ENCODE measurements around the gene UPK1A. TPM values are rescaled to one million over a fixed set of nuclear protein-coding genes. Genes with fewer than 3 reads are reported as not detected.

Gene UPK1A
- total and polyA plus RNA-seq, 2 of the 8 experiments (the other 6 are each of a cell fraction or from before 2014, with no cell fraction given), result 0.56 to 9.9 TPM

GRCh38 chr19:35629332-35629633 lies 37.0 kb upstream of the UPK1A start:
- no peak for FAIRE-seq

More at GRCh38 chr19:35629332-35629633, 37.0 kb upstream of the UPK1A start:
- H3K4me2 ChIP-seq (ENCODE audit: insufficient read depth in 1 of 2, low read depth in 2 of 2, low read length in 2 of 2), result peak overlapping the region; percentile 85 to 99
- H3K27ac ChIP-seq (ENCODE audit: low read depth, low read length), result peak overlapping the region; percentile 44
- no peak overlapping the region for H4K5ac ChIP-seq (ENCODE audit: insufficient read length, low read depth, low read length)
- H3K9ac ChIP-seq (replicated peaks in 1 of 4; ENCODE audit: extremely low read depth in 1 of 4, low read depth in 3 of 4, low read length in 3 of 4), result peak overlapping the region; percentile 69 to 82 (median 72)
- H3K36me3 ChIP-seq (ENCODE audit: control insufficient read depth in 2 of 4, insufficient read depth in 4 of 4, low read length in 3 of 4), result peaks cover 12 to 34% (median 24%) of the 10 kb centered on the region in 4 experiments
- peaks cover 0 to 4% (median 3%) of the 10 kb centered on the region in 4 experiments; a peak in 2 of 7 replicates for H3K4me1 ChIP-seq (replicated peaks in 1 of 4; ENCODE audit: control insufficient read depth in 3 of 4, insufficient read depth in 4 of 4, low read length in 3 of 4)
- no peak overlapping the region for H3K14ac ChIP-seq (ENCODE audit: insufficient read length)
- no peak overlapping the region for H3K18ac ChIP-seq (ENCODE audit: extremely low read depth, low read length)
- ChIA-PET CTCF (ENCODE audit: partially characterized antibody) (interaction anchor here (1.3 to 1.7 kb wide), 2 partner anchors 14 to 74 kb away, joined by 3 to 4 read pairs; no protein-coding TSS in a partner anchor), POLR2A (ENCODE audit: partially characterized antibody) (interaction anchor here (0.9 to 1.3 kb wide), 3 partner anchors 9 to 120 kb away, joined by 3 to 8 read pairs (median 4); no protein-coding TSS in a partner anchor)
- no peak overlapping the region for H3K23ac ChIP-seq (ENCODE audit: insufficient read length)
- H2AK5ac ChIP-seq (ENCODE audit: low read depth, low read length), result no peak overlapping the region
- no peak overlapping the region for H2BK12ac ChIP-seq (ENCODE audit: low read depth, low read length)
- no peak overlapping the region for H2BK20ac ChIP-seq (ENCODE audit: low read length)
- no peaks in the 10 kb centered on the region for H3K9me3 ChIP-seq (ENCODE audit: insufficient read depth in 2 of 2, low read depth in 1 of 2, low read length in 1 of 2)
- H3K79me1 ChIP-seq (ENCODE audit: low read depth, low read length), result no peaks in the 10 kb centered on the region; the same call in 1 of the 2 replicates
- H2BK15ac ChIP-seq (ENCODE audit: low read length), result no peak overlapping the region
- no peak overlapping the region for H2BK120ac ChIP-seq (replicated peaks; ENCODE audit: low read depth, low read length)
- H2BK5ac ChIP-seq (ENCODE audit: low read depth, low read length), result no peak overlapping the region
- TF ChIP-seq HDAC6 (IDR thresholded peaks at IDR 0.05; ENCODE audit: low read depth, low read length), result no peak
- no peak for TF ChIP-seq CTBP2 (IDR thresholded peaks at IDR 0.05; ENCODE audit: borderline replicate concordance, insufficient read depth, insufficient read length, low read length)
- no peak for TF ChIP-seq USF2 (IDR thresholded peaks at IDR 0.05; ENCODE audit: low read length)
- TF ChIP-seq BRCA1 (IDR thresholded peaks at IDR 0.05; ENCODE audit: low read depth, low read length), result no peak
- TF ChIP-seq SUZ12 (IDR thresholded peaks at IDR 0.05; ENCODE audit: low read length), result no peak
- TF ChIP-seq RAD21 (IDR thresholded peaks at IDR 0.05 in 1 of 2, conservative IDR thresholded peaks at IDR 0.05 in 1 of 2; ENCODE audit: low read depth in 2 of 2, low read length in 2 of 2), result no peak
- no peak for TF ChIP-seq ASH2L (IDR thresholded peaks at IDR 0.05; ENCODE audit: low read length)
- no peak for TF ChIP-seq TEAD4 (IDR thresholded peaks at IDR 0.05; ENCODE audit: low read depth, low read length)
- TF ChIP-seq EGR1 (IDR thresholded peaks at IDR 0.05; ENCODE audit: borderline replicate concordance, low read depth, low read length), result no peak
- no peak for TF ChIP-seq CREB1 (IDR thresholded peaks at IDR 0.05)
- no peak for TF ChIP-seq POLR2A (IDR thresholded peaks at IDR 0.05; ENCODE audit: control extremely low read depth in 1 of 2, low read depth in 2 of 2, low read length in 2 of 2)
- TF ChIP-seq JUN (IDR thresholded peaks at IDR 0.05; ENCODE audit: low read depth, low read length), result no peak
- no peak overlapping the region for H2AFZ ChIP-seq (ENCODE audit: low read length)
- no peak for DNase-seq (ENCODE audit: low read depth in 1 of 2, low spot score in 2 of 2)
- H4K20me1 ChIP-seq (replicated peaks in 1 of 2; ENCODE audit: control insufficient read depth in 1 of 2, insufficient read depth in 2 of 2, low read length in 2 of 2), result peaks cover 0 to 4% of the 10 kb centered on the region in 2 experiments
- H3K56ac ChIP-seq (replicated peaks; ENCODE audit: insufficient read length, low read depth, low read length), result no peak overlapping the region
- peak overlapping the region; percentile 77; the same call in 1 of the 2 replicates for H4K8ac ChIP-seq (ENCODE audit: extremely low read depth, insufficient read depth, low read length)
- no peaks in the 10 kb centered on the region for H3K27me3 ChIP-seq (replicated peaks in 1 of 4; ENCODE audit: control insufficient read depth in 3 of 4, extremely low read depth in 1 of 4, insufficient read depth in 3 of 4, low read length in 3 of 4)
- H3K4ac ChIP-seq (replicated peaks; ENCODE audit: insufficient read length, low read depth, low read length), result no peak overlapping the region
- H3K79me2 ChIP-seq (ENCODE audit: control insufficient read depth in 1 of 2, insufficient read depth in 2 of 2, low read length in 2 of 2), result peaks cover 0 to 6% of the 10 kb centered on the region in 2 experiments; a peak in 1 of 4 replicates
- no peak overlapping the region for H4K91ac ChIP-seq (replicated peaks; ENCODE audit: insufficient read length, low read length)
- 16% methylated on average over 13 of the region's 15 CpGs; no CpG with 5 or more reads in 1 of the 2 experiments for WGBS, 2 experiments (ENCODE audit: extremely low coverage in 1 of 2, insufficient coverage in 1 of 2, insufficient read length in 1 of 2, insufficient replicate concordance in 2 of 2, low coverage in 1 of 2, low lambda C conversion rate in 2 of 2, missing lambda C conversion rate in 1 of 2)
- peak overlapping the region; percentile 66 to 95 (median 83) for H3K4me3 ChIP-seq (ENCODE audit: extremely low read depth in 1 of 4, insufficient read depth in 2 of 4, low read depth in 3 of 4, low read length in 4 of 4)
- H3K23me2 ChIP-seq (ENCODE audit: low read depth, low read length), result peaks cover 10% of the 10 kb centered on the region

All from H1 (cell line).